ENCODE results near the gene ABCC4.

GRCh38 chr13:95255072-95255732, 46.0 kb downstream of the ABCC4 start:
- TF ChIP-seq CTCF (IDR thresholded peaks at IDR 0.05) = no peak
- TF ChIP-seq EZH2 (IDR thresholded peaks at IDR 0.05; ENCODE audit: borderline replicate concordance, insufficient read depth, low read depth, low read length, poor library complexity, severe bottlenecking) = no peak
